ENCODE data around the gene PCDHGA12.

DNA sequence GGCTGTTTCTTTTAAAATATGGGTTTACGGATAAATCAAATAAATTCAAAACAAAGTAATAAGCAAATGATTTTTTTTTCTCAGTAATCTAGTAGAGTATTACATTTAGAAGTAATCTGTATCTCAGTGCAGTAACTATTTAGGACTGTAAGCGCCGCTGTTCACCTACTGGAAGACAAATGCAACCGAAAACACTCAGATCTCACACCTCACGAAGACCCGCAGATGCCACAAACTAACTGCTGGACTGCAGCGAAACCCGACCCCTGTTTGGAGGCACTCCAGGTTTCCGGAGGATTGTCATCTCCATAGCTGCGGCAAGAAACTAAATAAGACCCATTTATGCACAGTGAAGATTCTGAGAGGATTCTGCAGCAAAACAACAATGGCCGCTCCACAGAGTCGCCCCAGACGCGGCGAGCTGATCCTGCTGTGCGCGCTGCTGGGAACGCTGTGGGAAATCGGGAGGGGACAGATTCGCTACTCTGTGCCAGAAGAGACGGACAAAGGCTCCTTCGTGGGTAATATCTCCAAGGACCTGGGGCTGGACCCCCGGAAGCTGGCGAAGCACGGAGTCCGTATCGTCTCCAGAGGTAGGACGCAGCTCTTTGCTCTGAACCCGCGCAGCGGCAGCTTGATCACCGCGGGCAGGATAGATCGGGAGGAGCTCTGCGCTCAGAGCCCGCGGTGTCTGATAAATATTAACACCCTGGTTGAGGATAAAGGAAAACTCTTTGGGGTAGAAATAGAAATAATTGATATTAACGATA lies 37.7 kb upstream of the PCDHGA12 start, which contains the start of gene PCDHGA8:
- TF ChIP-seq CTCF (IDR thresholded peaks at IDR 0.05) (no peak), POLR2A (IDR thresholded peaks at IDR 0.05) (no peak)
